Trophoblast cell (in vitro differentiated cells and primary cell): ENCODE data around the gene GKN2.

ENCODE experiments used
- DNase-seq, 2 donors: peaks; one replicate each; pipeline ENCODE4 v3.0.0-alpha.2; 2016
- H2AFZ ChIP-seq: 2 replicates; pipeline ENCODE4 v1.6.1; 2013; ENCODE audit warnings: low read length, moderate library complexity, mild to moderate bottlenecking; ENCODE audit not compliant: insufficient read depth, poor library complexity
- H2AK5ac ChIP-seq: 2 replicates; pipeline ENCODE4 v1.6.1; 2013; ENCODE audit warnings: mild to moderate bottlenecking, low read length
- H2BK120ac ChIP-seq: 2 replicates; pipeline ENCODE4 v1.6.1; 2013; ENCODE audit warnings: low read length, mild to moderate bottlenecking, moderate library complexity; ENCODE audit not compliant: insufficient read depth, poor library complexity
- H2BK12ac ChIP-seq: 2 replicates; pipeline ENCODE4 v1.6.1; 2013; ENCODE audit warnings: mild to moderate bottlenecking, low read length, moderate library complexity
- H2BK5ac ChIP-seq: 2 replicates; pipeline ENCODE4 v1.6.1; 2013; ENCODE audit warnings: low read length, low read depth, moderate library complexity, mild to moderate bottlenecking; ENCODE audit not compliant: poor library complexity
- H3K14ac ChIP-seq: 2 replicates; pipeline ENCODE4 v1.6.1; 2013; ENCODE audit warnings: mild to moderate bottlenecking, low read length
- H3K18ac ChIP-seq: 2 replicates; pipeline ENCODE4 v1.6.1; 2013; ENCODE audit warnings: mild to moderate bottlenecking, low read length
- H3K23ac ChIP-seq: 2 replicates; pipeline ENCODE4 v1.6.1; 2013; ENCODE audit warnings: low read length
- H3K27ac ChIP-seq: 2 replicates; pipeline ENCODE4 v1.5.1; 2013; ENCODE audit warnings: low read depth, mild to moderate bottlenecking, inconsistent platforms, low read length, moderate library complexity
- H3K27me3 ChIP-seq: 2 replicates; pipeline ENCODE4 v1.6.1; 2013; ENCODE audit warnings: inconsistent platforms, mild to moderate bottlenecking, low read length, moderate library complexity; ENCODE audit not compliant: insufficient read depth
- H3K36me3 ChIP-seq, 2 experiments: 1 replicate in 1 of 2; 2 replicates in 1 of 2; pipeline ENCODE4 v1.6.1; 2013; ENCODE audit warnings: low read length in 2 of 2, mild to moderate bottlenecking in 2 of 2, moderate library complexity in 1 of 2; ENCODE audit not compliant: insufficient read depth in 2 of 2, control insufficient read depth in 1 of 2
- H3K4ac ChIP-seq: 2 replicates; pipeline ENCODE4 v1.6.1; 2013; ENCODE audit warnings: low read depth, mild to moderate bottlenecking, low read length, moderate library complexity
- H3K4me1 ChIP-seq, 2 experiments: 1 replicate in 1 of 2; 2 replicates in 1 of 2; pipeline ENCODE4 v1.6.1; 2013; ENCODE audit warnings: low read length in 2 of 2, mild to moderate bottlenecking in 2 of 2, moderate library complexity in 1 of 2; ENCODE audit not compliant: insufficient read depth in 2 of 2, control insufficient read depth in 1 of 2
- H3K4me2 ChIP-seq: 2 replicates; pipeline ENCODE4 v1.6.1; 2013; ENCODE audit warnings: inconsistent platforms, mild to moderate bottlenecking, low read length, moderate library complexity
- H3K4me3 ChIP-seq: 2 replicates; pipeline ENCODE4 v1.5.1; 2013; ENCODE audit warnings: mild to moderate bottlenecking, low read depth, low read length, inconsistent platforms
- H3K79me1 ChIP-seq: one replicate; pipeline ENCODE4 v1.6.1; 2013; ENCODE audit warnings: low read length
- H3K79me2 ChIP-seq: 2 replicates; pipeline ENCODE4 v1.6.1; 2013; ENCODE audit warnings: low read length, mild to moderate bottlenecking; ENCODE audit not compliant: control insufficient read depth, insufficient read depth, poor library complexity
- H3K9ac ChIP-seq: 2 replicates; pipeline ENCODE4 v1.6.1; 2013; ENCODE audit warnings: mild to moderate bottlenecking, low read length
- H3K9me3 ChIP-seq: 2 replicates; pipeline ENCODE4 v1.6.1; 2013; ENCODE audit warnings: low read depth, mild to moderate bottlenecking, control low read depth, inconsistent platforms, low read length; ENCODE audit not compliant: insufficient read depth
- H4K12ac ChIP-seq: 2 replicates; pipeline ENCODE4 v1.6.1; 2013; ENCODE audit warnings: low read depth, mild to moderate bottlenecking, low read length, moderate library complexity
- H4K8ac ChIP-seq: 2 replicates; pipeline ENCODE4 v1.6.1; 2013; ENCODE audit warnings: low read depth, mild to moderate bottlenecking, low read length, moderate library complexity
- H4K91ac ChIP-seq: one replicate; pipeline ENCODE4 v1.6.1; 2013; ENCODE audit warnings: low read depth, mild to moderate bottlenecking, low read length, moderate library complexity
- WGBS: extraction: QIAGEN DNeasy Blood & Tissue Kit; methylation state at CpG from one replicate; pipeline ENCODE4 v1.1.7; 2013; ENCODE audit warnings: missing lambda C conversion rate; ENCODE audit not compliant: insufficient read length, insufficient coverage; ENCODE audit errors: extremely low coverage; 5-methylcytosine and 5-hydroxymethylcytosine counted together

The GKN2 gene

GRCh38 chr2:68917034-68917718 lies 35.5 kb downstream of the GKN2 start:
- Histone ChIP-seq H2BK12ac (no peak overlapping the region), H3K14ac (no peak overlapping the region), H3K4me2 (no peak overlapping the region), H2BK120ac (no peak overlapping the region), H3K9me3 (no peaks in the 10 kb centered on the region), H2BK5ac (no peak overlapping the region), H3K18ac (no peak overlapping the region), H3K79me2 (no peaks in the 10 kb centered on the region), H3K23ac (no peak overlapping the region), H4K91ac (no peak overlapping the region), H4K12ac (no peak overlapping the region), H3K36me3 (no peaks in the 10 kb centered on the region), H3K4ac (no peak overlapping the region), H3K4me3 (no peak overlapping the region), H3K79me1 (no peaks in the 10 kb centered on the region), H3K27ac (no peak overlapping the region), H4K8ac (no peak overlapping the region), H3K9ac (no peak overlapping the region), H2AFZ (no peak overlapping the region), H3K27me3 (no peaks in the 10 kb centered on the region), H3K4me1 (no peaks in the 10 kb centered on the region), H2AK5ac (no peak overlapping the region)
- no CpG with 5 or more reads among the region's 3 CpGs for WGBS
- no peak for DNase-seq

GRCh38 chr2:68916226-68916625 lies 36.5 kb downstream of the GKN2 start:
- Histone ChIP-seq H3K27me3 (no peaks in the 10 kb centered on the region), H4K12ac (no peak overlapping the region), H3K4me1 (peaks cover 0 to 2% of the 10 kb centered on the region in 2 experiments), H3K9ac (no peak overlapping the region), H2BK5ac (no peak overlapping the region), H2AFZ (no peak overlapping the region), H4K91ac (no peak overlapping the region), H4K8ac (no peak overlapping the region), H2AK5ac (no peak overlapping the region), H3K4ac (no peak overlapping the region), H3K9me3 (no peaks in the 10 kb centered on the region), H3K14ac (no peak overlapping the region), H3K36me3 (no peaks in the 10 kb centered on the region), H2BK12ac (no peak overlapping the region), H2BK120ac (no peak overlapping the region), H3K79me1 (no peaks in the 10 kb centered on the region), H3K4me2 (no peak overlapping the region), H3K4me3 (no peak overlapping the region), H3K18ac (no peak overlapping the region), H3K23ac (no peak overlapping the region), H3K27ac (no peak overlapping the region), H3K79me2 (no peaks in the 10 kb centered on the region)
- no CpG with 5 or more reads among the region's 1 CpG for WGBS
- no peak for DNase-seq

GRCh38 chr2:68915393-68915792 lies 37.3 kb downstream of the GKN2 start:
- H4K12ac ChIP-seq = no peak overlapping the region
- no peak overlapping the region for H3K23ac ChIP-seq
- peaks cover 0 to 2% of the 10 kb centered on the region in 2 experiments for H3K4me1 ChIP-seq
- H2AK5ac ChIP-seq = no peak overlapping the region
- no peaks in the 10 kb centered on the region for H3K79me1 ChIP-seq
- DNase-seq = no peak
- no peak overlapping the region for H3K9ac ChIP-seq
- no peaks in the 10 kb centered on the region for H3K9me3 ChIP-seq
- no peak overlapping the region for H2BK120ac ChIP-seq
- no peak overlapping the region for H4K8ac ChIP-seq
- H3K4me2 ChIP-seq = no peak overlapping the region
- H3K27ac ChIP-seq = no peak overlapping the region
- WGBS = no CpG with 5 or more reads among the region's 4 CpGs
- H2BK12ac ChIP-seq = no peak overlapping the region
- no peak overlapping the region for H4K91ac ChIP-seq
- no peak overlapping the region for H3K4me3 ChIP-seq
- no peak overlapping the region for H2BK5ac ChIP-seq
- H3K4ac ChIP-seq = no peak overlapping the region
- H3K14ac ChIP-seq = no peak overlapping the region
- no peak overlapping the region for H2AFZ ChIP-seq
- no peak overlapping the region for H3K18ac ChIP-seq
- H3K36me3 ChIP-seq = no peaks in the 10 kb centered on the region
- H3K79me2 ChIP-seq = no peaks in the 10 kb centered on the region
- no peaks in the 10 kb centered on the region for H3K27me3 ChIP-seq

- DNase-seq = no peak
- no peak overlapping the region for H3K23ac ChIP-seq
- H3K4me2 ChIP-seq = no peak overlapping the region
- H2BK5ac ChIP-seq = no peak overlapping the region
- H4K8ac ChIP-seq = no peak overlapping the region
- no peak overlapping the region for H3K27ac ChIP-seq
- WGBS = no CpG with 5 or more reads among the region's 3 CpGs
- no peak overlapping the region for H3K14ac ChIP-seq
- no peak overlapping the region for H2AFZ ChIP-seq
- no peaks in the 10 kb centered on the region for H3K9me3 ChIP-seq
- no peaks in the 10 kb centered on the region for H3K36me3 ChIP-seq
- H2BK120ac ChIP-seq = no peak overlapping the region
- no peaks in the 10 kb centered on the region for H3K79me2 ChIP-seq
- H3K4ac ChIP-seq = no peak overlapping the region
- peaks cover 0 to 2% of the 10 kb centered on the region in 2 experiments for H3K4me1 ChIP-seq
- no peak overlapping the region for H2AK5ac ChIP-seq
- no peak overlapping the region for H4K91ac ChIP-seq
- no peak overlapping the region for H3K18ac ChIP-seq
- no peak overlapping the region for H3K4me3 ChIP-seq
- H4K12ac ChIP-seq = no peak overlapping the region
- no peak overlapping the region for H2BK12ac ChIP-seq
- H3K9ac ChIP-seq = no peak overlapping the region
- no peaks in the 10 kb centered on the region for H3K79me1 ChIP-seq
- no peaks in the 10 kb centered on the region for H3K27me3 ChIP-seq
Measured at GRCh38 chr2:68913359-68913758, 39.3 kb downstream of the GKN2 start.
